Measurements from ENCODE around the gene SAYSD1.
A peak's percentile ranks its signal among the peaks of the same experiment; 100 is the strongest.
"Not testable (repeated sequence)": the region's sequence is repeated elsewhere in the genome, so short reads cannot be mapped to it uniquely, and the experiment has no call there.

The SAYSD1 gene, protein sequence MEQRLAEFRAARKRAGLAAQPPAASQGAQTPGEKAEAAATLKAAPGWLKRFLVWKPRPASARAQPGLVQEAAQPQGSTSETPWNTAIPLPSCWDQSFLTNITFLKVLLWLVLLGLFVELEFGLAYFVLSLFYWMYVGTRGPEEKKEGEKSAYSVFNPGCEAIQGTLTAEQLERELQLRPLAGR

DNA sequence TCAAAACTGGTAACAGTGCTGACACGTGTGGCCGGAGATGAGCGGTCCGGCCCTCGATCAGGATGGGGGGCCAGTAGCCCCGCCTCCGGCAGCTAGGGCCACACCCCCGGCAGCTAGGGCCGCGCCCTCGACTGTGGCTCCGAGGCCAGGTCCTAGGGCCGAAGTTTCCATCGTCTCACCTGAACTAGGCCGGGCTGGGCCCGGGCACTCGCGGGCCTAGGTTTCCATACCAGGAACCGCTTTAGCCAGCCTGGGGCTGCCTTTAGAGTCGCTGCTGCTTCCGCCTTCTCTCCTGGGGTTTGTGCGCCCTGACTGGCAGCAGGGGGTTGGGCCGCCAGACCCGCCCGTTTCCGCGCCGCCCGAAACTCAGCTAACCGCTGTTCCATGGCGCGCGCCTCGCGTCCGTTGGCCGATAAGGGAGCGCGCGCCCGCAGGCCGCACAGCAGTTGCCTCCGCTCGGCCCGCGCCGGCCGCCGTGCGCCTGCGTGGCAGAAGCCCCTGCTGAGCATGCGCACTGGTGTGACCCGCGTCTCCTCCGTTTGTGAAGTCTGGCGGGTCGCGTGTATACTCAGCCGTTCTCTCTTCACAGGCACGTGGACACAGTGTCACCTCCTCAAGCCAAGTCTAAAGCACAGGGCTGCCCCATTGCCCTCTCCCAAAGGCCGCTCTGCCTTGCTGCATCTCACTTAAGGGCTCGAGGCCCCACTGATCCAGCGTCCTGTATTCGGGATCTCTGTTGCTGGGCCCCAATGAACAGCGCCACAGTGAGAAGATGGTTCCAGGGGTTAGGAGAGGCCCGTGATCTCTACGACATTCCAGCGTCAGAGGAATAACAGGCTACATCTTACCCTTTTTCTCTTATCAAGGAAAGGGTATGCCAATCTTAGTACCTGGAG lies at the start of gene SAYSD1:
SAYSD1 (minus strand) TSS at position 483 of the 896 bp plus-strand sequence; CDS start at position 386, 97 bp downstream.
- ATAC-seq = peak; percentile 87 to 88

DNA sequence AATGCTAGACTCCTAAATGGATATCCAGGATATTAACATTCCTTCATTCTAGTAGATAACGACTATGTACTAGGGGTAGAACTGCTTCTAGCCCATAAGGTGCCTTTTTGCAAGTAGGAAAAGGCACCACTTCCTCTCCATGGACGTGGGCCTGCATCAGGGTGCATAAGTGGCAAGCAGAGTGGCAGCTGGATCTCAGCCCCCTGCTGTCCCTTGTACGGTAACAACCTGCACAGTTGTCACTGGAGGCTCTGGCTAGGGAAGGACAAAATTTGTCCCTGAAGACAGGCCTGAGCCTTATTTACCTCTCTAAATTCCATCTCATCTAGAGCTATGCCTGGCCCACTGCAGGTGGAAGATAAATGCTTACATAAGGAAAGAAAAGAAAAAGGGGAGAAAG lies 42.5 kb upstream of the SAYSD1 start:
- no peak for ATAC-seq

DNA sequence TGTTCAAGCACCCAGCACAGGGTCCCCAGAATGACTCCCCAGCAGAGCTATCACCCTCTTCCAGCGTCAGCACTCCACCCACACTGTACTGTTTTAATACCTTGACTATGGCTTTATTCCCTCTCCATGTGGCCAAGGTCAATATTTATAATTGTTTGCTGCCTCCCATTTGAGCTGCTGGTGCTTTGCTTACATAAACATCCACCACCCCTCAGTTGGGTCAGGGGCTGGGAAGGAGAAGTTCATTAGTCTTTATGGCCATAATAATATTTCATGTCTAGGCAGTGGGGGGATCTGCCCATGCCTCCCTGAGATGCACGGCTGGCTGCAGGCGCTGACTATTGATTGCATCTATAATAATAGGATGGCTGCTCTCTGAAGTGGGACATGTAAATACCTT lies 41.8 kb upstream of the SAYSD1 start:
- ATAC-seq = no peak

DNA sequence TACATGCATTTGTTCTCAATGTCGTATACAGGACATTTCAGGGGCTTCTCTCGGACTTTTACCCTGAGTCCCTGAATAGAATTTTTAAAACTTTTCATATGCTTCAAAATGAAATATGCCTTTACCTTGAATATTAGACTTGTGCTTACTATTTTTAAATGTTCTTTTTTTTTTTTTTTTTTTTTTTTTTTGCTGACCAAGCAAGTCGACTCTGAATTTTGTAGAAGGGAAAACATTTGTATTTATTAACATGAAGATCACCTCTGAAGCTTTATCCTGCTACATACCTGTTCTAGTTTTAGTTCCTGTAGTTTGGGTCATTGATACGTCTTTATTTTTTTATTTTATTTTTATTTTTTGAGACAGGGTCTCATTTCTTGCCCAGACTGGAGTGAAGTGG lies 39.7 kb upstream of the SAYSD1 start:
- no peak for ATAC-seq

DNA sequence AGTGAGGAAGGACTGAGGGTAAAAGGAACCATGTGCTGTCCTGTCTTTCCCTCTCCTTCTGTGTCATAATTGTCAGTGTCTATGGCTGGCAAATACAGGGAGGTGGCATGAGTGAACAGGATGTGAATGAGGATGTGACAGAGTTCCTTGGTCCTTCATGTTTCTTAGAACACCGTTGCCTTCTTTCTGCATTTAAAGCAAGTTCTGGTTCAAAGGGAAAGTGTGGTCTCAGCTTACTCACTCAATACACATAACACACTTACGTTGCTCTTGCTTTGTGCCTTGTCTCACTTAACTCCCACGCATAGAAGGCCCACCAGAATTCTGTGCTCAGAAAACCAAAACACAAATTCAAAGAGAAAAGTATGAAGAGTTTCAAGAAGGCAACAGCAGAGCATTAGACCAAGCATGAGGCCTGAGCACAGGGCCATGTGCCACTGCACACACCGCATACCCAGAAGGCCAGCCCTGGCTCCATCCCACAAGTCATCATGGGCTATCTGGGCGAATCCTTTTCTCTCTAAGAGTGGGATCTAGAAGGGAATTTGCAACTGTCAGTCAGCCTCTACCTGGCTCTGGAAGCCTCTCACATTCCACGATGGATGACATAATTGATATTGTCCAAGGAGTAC lies 38.9 kb upstream of the SAYSD1 start:
- peak; percentile 77 to 91 for ATAC-seq

DNA sequence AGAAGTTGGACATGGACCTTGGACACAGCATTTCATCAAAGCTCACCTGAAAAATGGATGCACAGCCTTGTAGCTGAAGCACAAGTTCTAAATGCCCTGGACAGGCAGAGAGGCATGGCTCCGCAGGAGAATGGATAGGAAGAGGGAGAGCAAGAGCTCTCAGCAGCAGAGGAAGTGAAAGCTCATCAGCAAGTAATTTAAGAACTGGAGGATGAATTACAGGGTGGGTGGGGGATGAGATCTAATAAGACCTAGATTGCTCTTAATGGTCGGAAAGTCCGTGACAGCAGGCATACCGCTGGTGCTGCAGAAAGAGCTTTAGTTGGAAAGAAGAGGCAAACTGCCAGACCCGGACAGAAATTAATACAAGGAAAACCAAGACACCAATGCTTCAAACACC lies 37.3 kb upstream of the SAYSD1 start:
- ATAC-seq = no peak

DNA sequence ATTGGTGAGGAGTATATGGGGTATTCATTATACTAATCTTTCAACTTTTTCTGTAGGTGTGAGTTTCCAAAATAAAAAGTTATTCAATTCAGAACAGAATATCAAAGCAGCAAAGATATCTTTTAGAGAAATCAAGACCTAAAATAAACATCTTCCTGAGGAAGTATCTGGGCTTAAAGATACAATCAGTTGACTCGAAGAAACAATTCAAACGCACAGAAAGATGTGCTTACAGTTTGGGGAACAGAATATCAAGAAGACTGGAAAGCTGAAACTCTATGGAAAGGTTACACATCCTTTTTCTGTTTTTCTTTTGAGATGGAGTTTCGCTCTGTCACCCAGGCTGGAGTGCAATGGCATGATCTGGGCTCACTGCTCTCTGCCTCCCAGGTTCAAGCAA lies 36.2 kb upstream of the SAYSD1 start:
- no peak for ATAC-seq

DNA sequence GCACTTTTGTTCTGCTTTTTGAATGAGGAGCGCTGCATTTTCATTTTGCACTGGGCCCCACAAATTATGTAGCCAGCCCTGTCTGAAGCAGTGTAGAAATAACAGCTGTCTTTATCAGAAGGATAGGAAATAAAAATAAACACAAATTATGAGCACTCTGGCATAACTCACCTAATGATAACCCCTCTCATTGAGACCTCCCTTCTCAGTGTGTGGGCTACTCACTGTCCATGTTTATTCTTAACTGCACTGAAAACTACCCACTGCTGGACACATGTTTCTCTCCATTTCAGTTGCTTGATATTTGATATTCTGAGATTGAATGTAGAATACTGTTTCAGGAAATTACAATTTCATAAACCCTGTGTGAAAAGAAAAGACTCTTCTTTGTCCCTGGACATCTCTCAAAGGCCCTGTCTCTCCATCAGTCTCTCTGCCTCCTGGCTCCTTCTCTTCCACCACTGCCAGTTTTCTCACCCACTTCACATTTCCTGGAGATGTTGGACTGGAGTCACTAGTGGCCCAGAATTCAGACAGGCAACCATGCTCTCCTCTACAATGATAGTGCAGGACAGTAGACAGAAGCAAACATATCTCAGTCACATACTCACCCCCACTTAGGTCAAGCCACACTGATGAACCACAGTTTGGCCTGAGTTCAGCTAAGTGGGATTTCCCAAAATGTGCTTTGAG lies 29.6 kb upstream of the SAYSD1 start:
- ATAC-seq = no peak

DNA sequence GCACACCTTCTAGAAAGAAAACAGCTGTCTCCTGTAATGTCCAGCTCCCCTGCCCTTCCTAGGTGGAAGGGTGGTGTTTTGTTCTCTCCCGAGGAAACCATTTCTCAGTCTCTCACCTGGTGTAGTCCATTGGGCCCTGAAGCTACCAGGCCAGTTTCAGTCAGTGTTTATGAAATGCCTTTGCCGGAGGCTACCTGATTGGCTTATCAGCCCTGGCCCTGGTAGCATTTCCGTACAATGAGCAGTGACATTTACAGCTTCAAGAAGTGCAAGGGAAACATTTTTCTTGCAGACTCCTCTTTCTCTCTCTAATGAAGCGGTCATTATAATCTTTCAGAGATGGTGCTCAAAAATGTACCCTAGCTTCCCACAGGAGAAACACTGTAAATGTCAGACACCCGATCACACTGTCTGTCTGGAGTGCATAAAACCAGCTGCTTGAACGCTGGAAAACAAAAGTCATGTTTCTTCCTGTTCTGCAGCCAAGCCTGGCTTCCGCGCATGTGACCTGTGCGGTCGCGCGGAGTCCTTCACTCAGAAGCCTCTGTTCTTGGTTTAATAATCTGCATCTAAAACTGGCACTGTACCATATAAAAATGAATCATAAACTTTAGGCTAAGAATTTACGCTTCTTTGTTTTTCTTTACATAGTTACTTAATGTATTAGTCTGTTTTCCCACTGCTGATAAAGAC lies 28.4 kb upstream of the SAYSD1 start:
- peak in 1 of 2 donors; percentile 83 for ATAC-seq

DNA sequence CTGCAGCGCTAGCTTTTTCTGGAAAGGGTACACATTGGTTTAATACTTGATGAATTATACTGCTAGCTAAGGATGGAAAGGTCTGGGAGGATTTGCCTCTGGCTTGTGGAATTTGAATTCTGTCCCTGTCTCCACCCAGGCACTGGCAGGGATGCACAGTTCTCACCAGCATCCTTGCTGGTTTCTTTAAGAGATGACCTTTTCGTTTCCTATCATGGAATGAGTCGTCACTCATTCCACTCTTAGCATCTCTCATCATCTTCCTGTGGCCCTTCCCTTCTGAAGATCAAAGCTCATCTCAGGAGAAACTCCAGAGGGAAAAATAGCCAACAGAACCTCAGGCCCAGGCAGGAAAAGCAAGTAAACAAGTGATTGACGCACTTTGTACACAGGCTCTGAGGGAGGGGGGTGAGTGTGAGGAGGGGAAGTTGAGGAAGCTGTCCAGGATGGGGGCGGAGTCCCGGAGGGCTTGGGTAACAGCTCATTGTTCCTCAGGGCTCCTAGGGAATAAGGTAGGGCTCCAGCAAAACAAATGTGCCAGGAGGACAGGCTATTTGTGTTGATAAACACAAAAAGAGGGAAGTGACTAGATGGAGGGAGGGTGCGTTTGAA lies 25.7 kb upstream of the SAYSD1 start:
- ATAC-seq = no peak

DNA sequence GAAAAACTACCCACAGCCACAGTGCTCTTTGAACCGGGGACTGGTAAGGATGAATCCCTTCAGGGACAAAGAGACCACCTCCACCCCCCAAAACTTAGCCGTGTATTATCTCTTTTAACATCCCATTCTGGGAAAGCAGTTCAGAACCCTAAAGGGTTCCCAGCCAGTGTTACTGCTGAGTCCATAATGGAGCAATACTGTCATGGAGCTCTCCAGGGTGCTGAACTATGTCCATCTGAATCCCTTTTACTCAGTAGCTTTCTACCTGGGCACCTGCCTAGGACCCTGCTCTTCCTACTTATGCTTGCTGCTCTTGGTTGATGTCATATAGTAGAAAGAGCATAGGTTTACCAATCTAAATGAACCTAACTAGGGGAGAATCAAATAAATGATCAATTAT lies 22.3 kb upstream of the SAYSD1 start:
- no peak for ATAC-seq

DNA sequence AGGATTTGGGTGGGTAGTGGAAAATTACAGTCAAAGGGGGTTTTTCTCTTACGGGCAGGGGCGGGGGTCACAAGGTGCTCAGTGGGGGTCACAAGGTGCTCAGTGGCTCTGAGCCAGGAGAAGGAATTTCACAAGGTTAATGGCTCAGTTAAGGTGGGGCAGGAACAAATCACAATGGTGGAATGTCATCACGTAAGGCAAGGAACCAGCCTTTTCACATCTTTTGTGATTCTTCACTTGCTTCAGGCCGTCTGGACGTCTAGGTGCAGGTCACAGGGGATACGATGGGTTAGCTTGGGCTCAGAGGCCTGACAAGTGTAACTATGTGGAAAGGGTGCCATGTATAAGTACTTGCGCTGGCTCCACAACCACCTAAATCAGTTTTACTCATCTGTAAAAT lies 21.2 kb upstream of the SAYSD1 start:
- ATAC-seq = not testable (repeated sequence)

DNA sequence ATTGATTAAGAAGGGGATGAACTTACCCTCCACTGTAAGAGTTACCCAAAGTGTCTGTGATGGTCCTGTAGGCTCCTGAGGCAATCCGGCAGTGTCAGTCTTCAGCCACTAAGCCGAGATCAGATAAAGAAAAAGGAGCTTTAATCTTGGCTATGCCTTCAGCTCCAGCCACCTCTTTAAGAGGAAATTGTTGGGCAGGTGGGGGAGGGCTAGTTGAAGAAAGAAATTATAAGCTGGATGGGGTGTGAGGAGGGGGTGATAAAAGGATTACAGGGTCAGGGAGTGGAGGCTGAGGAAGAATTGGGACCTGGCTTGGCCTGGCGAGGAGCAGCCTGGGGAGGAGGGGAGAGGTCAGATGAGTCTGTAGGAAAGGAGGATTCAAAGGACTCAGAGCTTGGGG lies 19.8 kb upstream of the SAYSD1 start:
- not testable (repeated sequence) for ATAC-seq

DNA sequence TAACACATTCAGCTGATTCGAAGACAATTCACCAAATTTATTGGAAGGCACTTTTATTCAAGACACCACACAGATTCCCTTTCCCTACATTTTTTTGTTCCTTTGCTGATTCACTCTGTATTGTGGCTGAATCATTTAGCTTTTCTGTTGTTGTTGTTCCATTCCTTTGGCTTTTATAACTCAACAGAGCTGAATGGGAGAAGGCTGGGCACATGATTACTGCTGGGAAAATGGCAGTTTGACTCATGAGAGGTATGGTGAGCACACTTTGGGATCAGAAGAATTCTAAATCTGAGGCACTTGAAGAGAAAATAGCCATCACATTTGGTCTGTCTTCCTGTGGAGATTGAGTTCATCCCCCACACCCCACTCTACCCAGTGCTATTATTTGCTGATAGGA lies 15.7 kb upstream of the SAYSD1 start:
- no peak for ATAC-seq

DNA sequence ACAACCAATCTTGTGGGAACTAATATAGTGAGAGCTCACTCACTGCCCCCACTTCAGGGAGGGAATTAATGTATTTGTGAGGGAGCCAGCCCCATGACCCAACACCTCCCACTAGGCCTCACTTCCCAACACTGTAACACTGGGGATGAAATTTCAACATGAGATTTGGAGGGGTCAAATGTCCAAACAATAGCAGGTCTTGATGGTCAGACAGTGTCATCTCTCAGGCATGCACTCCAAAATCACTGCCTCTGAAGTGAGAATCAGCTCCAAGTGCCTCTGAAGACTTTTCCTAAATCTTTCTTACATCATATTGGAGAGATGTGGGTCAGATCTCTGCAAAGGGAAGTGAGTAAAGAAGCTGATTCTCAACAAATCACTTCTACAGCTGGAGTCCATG lies 13.8 kb upstream of the SAYSD1 start:
- no peak for ATAC-seq

DNA sequence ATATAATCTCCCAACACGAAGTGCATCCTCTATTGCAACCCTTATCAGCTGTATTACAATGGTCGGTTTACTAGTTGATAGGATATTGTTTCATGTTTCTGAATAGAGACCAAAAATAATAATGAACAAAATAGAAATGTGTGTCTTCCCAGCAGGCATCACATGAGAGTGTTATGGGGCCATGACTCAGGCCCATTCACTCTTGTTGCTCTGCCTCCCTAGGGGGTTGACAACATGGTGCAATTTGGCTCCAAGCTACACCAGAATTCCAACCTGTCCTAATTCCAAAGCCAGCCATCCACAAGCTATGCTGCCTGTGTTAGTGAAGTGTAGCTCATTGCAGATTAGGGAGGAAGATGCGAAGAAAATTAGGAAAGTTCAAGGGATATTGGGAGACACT lies 13.1 kb upstream of the SAYSD1 start:
- no peak for ATAC-seq

DNA sequence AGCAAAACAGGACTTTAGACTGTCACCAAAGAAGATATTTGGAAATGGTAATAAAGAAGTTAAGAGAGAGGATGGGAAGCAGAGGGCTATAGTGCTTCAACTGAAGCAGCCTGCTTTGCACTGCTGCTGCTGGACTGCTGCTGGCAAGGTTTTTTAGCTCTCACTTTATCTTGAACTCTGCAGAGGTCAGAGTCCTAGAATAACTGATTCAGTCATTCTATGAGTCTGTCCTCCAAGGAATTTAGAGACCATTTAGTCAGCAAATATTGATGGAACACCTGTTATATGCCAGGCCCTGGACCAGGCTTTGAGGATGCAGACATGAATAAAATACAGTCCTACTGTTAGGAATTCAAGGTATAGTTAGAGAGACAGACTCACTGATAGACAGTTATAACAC lies 9.1 kb upstream of the SAYSD1 start:
- ATAC-seq = no peak

DNA sequence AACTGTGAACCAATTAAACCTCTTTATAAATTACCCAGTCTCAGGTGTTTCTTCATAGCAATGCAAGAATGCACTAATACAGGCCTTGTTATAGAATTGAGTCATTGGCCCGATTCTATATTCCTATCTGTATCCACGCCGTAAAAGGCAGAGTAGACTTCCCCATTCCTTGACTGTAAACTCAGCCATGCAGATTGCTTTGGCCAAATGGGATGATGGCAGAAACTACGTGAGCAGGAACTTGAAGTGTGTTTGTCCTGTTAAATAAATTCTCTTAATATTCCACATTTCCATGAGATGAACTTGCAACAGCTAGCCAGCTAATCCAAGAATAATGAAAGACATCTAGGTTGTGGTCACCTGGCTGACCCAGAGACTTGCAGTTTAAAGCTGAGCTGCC lies 3.9 kb upstream of the SAYSD1 start:
- no peak for ATAC-seq

DNA sequence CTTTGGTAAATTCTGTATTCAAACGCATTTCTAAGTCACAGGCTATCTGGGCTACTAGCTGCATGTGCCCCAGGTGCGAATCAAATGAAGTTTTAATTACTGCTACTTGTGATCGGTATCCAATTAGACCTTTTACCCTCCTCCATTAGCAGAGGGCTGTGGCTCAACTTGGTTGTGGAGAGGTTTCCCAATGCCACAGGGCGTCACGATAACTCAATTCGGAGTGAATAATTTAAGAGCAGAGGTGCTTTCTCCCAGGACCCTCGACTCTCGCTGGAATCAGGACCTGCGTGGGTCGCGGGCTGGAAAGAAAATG lies 640 bp downstream of the SAYSD1 start:
- peak; percentile 1 to 6 for ATAC-seq

DNA sequence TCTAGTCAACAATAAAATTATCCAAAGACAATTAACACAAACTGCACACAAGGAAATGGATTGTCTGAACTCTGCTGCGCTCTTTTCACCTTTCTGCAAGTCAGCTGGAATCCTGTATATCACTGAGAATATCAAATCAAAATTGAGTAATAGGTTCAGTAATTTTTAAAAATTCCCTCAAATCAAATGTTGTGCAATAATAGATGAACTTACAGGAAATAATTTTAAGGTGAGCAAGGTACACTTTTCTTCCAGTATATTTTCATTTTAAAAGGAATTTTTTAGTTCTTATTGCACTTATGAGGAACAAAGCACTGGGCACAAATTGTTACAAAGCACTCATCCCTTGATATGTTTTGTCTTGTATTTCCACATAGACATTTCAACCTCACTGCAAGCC lies 1.2 kb downstream of the SAYSD1 start:
- no peak for ATAC-seq

DNA sequence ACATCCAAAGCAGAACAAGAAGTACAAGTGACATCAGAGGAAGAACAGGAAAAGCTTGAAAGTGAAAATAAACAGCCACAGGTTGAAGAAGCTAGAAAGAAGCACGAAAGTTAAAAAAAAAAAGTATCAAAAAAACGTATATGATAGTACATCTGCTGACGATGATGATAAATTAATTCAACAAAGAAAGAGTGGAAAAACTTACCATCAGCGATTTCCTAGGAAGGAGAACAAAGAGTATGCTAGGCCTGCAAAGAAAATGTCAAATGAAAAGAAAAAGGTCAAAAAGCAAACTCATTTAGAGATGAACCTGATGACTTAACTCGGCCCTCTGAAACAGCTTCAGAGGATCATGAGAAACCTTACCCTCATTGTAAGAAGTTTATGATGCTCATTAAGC lies 3.7 kb downstream of the SAYSD1 start:
- ATAC-seq = peak in 1 of 2 donors; percentile 17

Data from activated CD4-positive, CD25-positive, alpha-beta regulatory T cell treated with anti-CD3 and anti-CD28 coated beads, Interleukin-2, amount 50 U/mL, for 24 hours (primary cell).